Tibial nerve (tissue), 4 donors: ENCODE results near the gene TULP4. TPM values are rescaled to one million over a fixed set of nuclear protein-coding genes. Genes with fewer than 3 reads are reported as not detected.
A peak's percentile ranks its signal among the peaks of the same experiment; 100 is the strongest.

Experiments used
- DNase-seq, 2 donors: peaks; one replicate each; pipeline ENCODE4 v3.0.0-alpha.2; 2019; ENCODE audit warnings: low spot score in 2 of 2
- H3K27ac ChIP-seq, 4 donors: fragments of 200-600 bp; sonication (generic) in 3 of 4; one replicate each; pipeline ENCODE4 v1.5.1; 2017 to 2019; ENCODE audit warnings: mild to moderate bottlenecking in 1 of 4
- H3K27me3 ChIP-seq, 2 donors: fragments of 200-600 bp; sonication (generic) in 1 of 2; one replicate each; pipeline versions ENCODE4 v1.5.1 to v1.6.0; 2017 to 2019
- H3K36me3 ChIP-seq, 3 donors: fragments of 200-600 bp; sonication (generic); one replicate each; pipeline ENCODE4 v1.5.1; 2018 to 2019
- H3K4me1 ChIP-seq, 4 donors: fragments of 200-600 bp; sonication (generic) in 3 of 4; one replicate each; pipeline ENCODE4 v1.5.1; 2017 to 2019
- H3K4me3 ChIP-seq, 4 donors: fragments of 200-600 bp; sonication (generic) in 3 of 4; one replicate each; pipeline ENCODE4 v1.5.1; 2017 to 2019; ENCODE audit warnings: mild to moderate bottlenecking in 1 of 4, moderate library complexity in 1 of 4
- H3K9me3 ChIP-seq, 4 donors: fragments of 200-600 bp; sonication (generic) in 3 of 4; one replicate each; pipeline ENCODE4 v1.5.1; 2017 to 2019
- EP300 ChIP-seq, 2 donors: sonication (generic); formaldehyde crosslinking; IDR thresholded peaks; one replicate each; pipeline ENCODE4 v1.6.1; 2017; ENCODE audit warnings: antibody characterized with exemption in 2 of 2, mild to moderate bottlenecking in 1 of 2
- POLR2A ChIP-seq, 2 donors: fragments of 450-650 bp; IDR thresholded peaks; one replicate each; pipeline ENCODE4 v1.6.1; 2017; ENCODE audit warnings: antibody characterized with exemption in 2 of 2, mild to moderate bottlenecking in 2 of 2, moderate library complexity in 2 of 2
- WGBS, 2 donors: methylation state at CpG; one replicate each; pipeline ENCODE4 v1.1.5; 2018; 5-methylcytosine and 5-hydroxymethylcytosine counted together
- total RNA-seq, 4 donors: library from RNA; depleted of rRNA; stranded (reverse); fragments of >200 nt; gene quantifications; one replicate each; pipeline ENCODE4 v1.1.0, GENCODE V29; 2016
- TF ChIP-seq, protein P1 (sequence below), 5 experiments: fragments of 200-600 bp in 3 of 5; fragments of 450-650 bp in 2 of 5; sonication (generic) in 3 of 5; IDR thresholded peaks; one replicate each; pipeline ENCODE4 v1.5.1; 2016 to 2019; ENCODE audit warnings: antibody characterized with exemption in 5 of 5, mild to moderate bottlenecking in 3 of 5, moderate library complexity in 2 of 5

The TULP4 gene
- total RNA-seq, 4 donors from 2014 or later = 91.2 to 109 (median 101) TPM

DNA sequence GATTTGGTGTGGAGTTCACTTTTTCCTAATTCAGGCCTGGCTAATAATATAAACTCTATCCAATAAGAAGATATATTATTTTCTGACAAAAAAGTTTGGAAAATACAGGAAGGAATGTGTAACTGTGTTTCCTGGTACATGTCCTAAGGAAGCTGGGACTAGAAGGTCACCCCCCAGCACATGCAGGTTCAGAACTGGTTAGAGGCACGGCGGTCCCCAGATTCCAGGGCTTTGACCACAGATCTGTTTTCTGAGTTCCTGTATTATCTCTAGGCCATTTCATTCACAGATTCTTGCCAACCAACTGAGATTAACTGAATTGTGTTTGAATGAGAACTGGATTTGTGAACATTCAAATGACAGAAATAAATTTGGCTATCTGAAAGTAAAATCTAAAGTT is 94.5 kb downstream of the TULP4 start:
- peaks cover 0 to 22% (median 11%) of the 10 kb centered on the region in 4 donors for H3K4me1 ChIP-seq
- no peak overlapping the region for H3K27ac ChIP-seq
- no peak overlapping the region for H3K4me3 ChIP-seq
- TF ChIP-seq, protein P1, sequence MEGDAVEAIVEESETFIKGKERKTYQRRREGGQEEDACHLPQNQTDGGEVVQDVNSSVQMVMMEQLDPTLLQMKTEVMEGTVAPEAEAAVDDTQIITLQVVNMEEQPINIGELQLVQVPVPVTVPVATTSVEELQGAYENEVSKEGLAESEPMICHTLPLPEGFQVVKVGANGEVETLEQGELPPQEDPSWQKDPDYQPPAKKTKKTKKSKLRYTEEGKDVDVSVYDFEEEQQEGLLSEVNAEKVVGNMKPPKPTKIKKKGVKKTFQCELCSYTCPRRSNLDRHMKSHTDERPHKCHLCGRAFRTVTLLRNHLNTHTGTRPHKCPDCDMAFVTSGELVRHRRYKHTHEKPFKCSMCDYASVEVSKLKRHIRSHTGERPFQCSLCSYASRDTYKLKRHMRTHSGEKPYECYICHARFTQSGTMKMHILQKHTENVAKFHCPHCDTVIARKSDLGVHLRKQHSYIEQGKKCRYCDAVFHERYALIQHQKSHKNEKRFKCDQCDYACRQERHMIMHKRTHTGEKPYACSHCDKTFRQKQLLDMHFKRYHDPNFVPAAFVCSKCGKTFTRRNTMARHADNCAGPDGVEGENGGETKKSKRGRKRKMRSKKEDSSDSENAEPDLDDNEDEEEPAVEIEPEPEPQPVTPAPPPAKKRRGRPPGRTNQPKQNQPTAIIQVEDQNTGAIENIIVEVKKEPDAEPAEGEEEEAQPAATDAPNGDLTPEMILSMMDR (IDR thresholded peaks at IDR 0.05) = no peak
- TF ChIP-seq POLR2A (IDR thresholded peaks at IDR 0.05) = no peak
- no peak for TF ChIP-seq EP300 (IDR thresholded peaks at IDR 0.05)
- 90 to 96% methylated on average over 2 of the region's 2 CpGs for WGBS, 2 donors
- no peaks in the 10 kb centered on the region for H3K27me3 ChIP-seq
- no peak for DNase-seq
- H3K36me3 ChIP-seq = no peaks in the 10 kb centered on the region
- H3K9me3 ChIP-seq = no peaks in the 10 kb centered on the region

- Histone ChIP-seq H3K36me3 (peaks cover 0 to 2% (median 0%) of the 10 kb centered on the region in 3 donors), H3K4me3 (no peak overlapping the region), H3K9me3 (no peaks in the 10 kb centered on the region), H3K27me3 (no peaks in the 10 kb centered on the region), H3K4me1 (peaks cover 0 to 22% (median 11%) of the 10 kb centered on the region in 4 donors), H3K27ac (peak overlapping the region in 2 of 4 donors; percentile 10 to 30)
- no peak for DNase-seq
- 90 to 92% methylated on average over 9 of the region's 9 CpGs for WGBS, 2 donors
- TF ChIP-seq POLR2A (IDR thresholded peaks at IDR 0.05) (no peak), EP300 (IDR thresholded peaks at IDR 0.05) (no peak)
- TF ChIP-seq, protein P1 (IDR thresholded peaks at IDR 0.05) = no peak
These were observed 95.7 kb downstream of the TULP4 start for GRCh38 chr6:158408013-158408412.

GRCh38 chr6:158408552-158409130 is 96.4 kb downstream of the TULP4 start:
- no peak for TF ChIP-seq POLR2A (IDR thresholded peaks at IDR 0.05)
- TF ChIP-seq, protein P1 (IDR thresholded peaks at IDR 0.05) = no peak
- peak in 1 of 2 donors; percentile 40 for TF ChIP-seq EP300 (IDR thresholded peaks at IDR 0.05)
- Histone ChIP-seq H3K27ac (peak overlapping the region in 2 of 4 donors; percentile 10 to 30), H3K4me1 (peaks cover 0 to 22% (median 11%) of the 10 kb centered on the region in 4 donors), H3K27me3 (no peaks in the 10 kb centered on the region), H3K36me3 (peaks cover 0 to 9% (median 0%) of the 10 kb centered on the region in 3 donors), H3K9me3 (no peaks in the 10 kb centered on the region), H3K4me3 (no peak overlapping the region)
- 21 to 27% methylated on average over 9 of the region's 9 CpGs for WGBS, 2 donors
- DNase-seq = peak; percentile 53 to 56

- TF ChIP-seq, protein P1 (IDR thresholded peaks at IDR 0.05) = no peak
- no peak for TF ChIP-seq EP300 (IDR thresholded peaks at IDR 0.05)
- no peak for TF ChIP-seq POLR2A (IDR thresholded peaks at IDR 0.05)
- 71 to 87% methylated on average over 3 of the region's 3 CpGs for WGBS, 2 donors
- Histone ChIP-seq H3K9me3 (no peaks in the 10 kb centered on the region), H3K4me1 (peaks cover 0 to 22% (median 11%) of the 10 kb centered on the region in 4 donors), H3K36me3 (peaks cover 0 to 12% (median 0%) of the 10 kb centered on the region in 3 donors), H3K27ac (peak overlapping the region in 1 of 4 donors; percentile 30), H3K27me3 (no peaks in the 10 kb centered on the region), H3K4me3 (no peak overlapping the region)
- DNase-seq = no peak
These were observed 97.2 kb downstream of the TULP4 start for GRCh38 chr6:158409451-158409850.

- no peaks in the 10 kb centered on the region for H3K9me3 ChIP-seq
- 67 to 73% methylated on average over 8 of the region's 8 CpGs for WGBS, 2 donors
- H3K4me1 ChIP-seq = peaks cover 0 to 22% (median 11%) of the 10 kb centered on the region in 4 donors
- no peak overlapping the region for H3K27ac ChIP-seq
- DNase-seq = no peak
- TF ChIP-seq POLR2A (IDR thresholded peaks at IDR 0.05) (no peak), EP300 (IDR thresholded peaks at IDR 0.05) (no peak)
- TF ChIP-seq, protein P1 (IDR thresholded peaks at IDR 0.05) = no peak
- peaks cover 0 to 12% (median 0%) of the 10 kb centered on the region in 3 donors for H3K36me3 ChIP-seq
- H3K4me3 ChIP-seq = no peak overlapping the region
- no peaks in the 10 kb centered on the region for H3K27me3 ChIP-seq
These were observed 98.5 kb downstream of the TULP4 start for GRCh38 chr6:158410784-158411183.
